ENCODE measurements around the gene ARHGDIB.
A peak's percentile ranks its signal among the peaks of the same experiment; 100 is the strongest.

Gene ARHGDIB

DNA sequence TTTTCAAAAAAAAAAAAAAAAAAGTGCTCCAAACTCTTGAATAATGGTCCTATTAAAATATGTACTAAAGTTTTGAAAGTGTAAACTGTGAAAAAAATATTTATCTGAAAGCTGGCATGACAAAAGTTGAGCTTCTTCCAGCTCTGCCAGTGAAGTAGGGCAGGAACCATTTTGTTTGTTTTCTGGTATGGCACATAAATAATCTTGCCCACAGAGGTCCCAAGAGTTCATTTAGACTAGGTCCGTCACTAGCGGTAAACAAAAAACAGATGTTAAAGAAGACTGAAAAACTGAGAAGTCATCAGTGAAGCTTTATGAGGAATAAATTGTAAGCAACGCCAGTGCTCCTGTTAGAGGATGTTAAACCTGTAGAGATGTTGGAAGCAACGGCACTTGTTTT lies 30.0 kb downstream of the ARHGDIB start:
- no peak for DNase-seq (ENCODE audit: insufficient read length, low spot score)
- TF ChIP-seq PAX5 (IDR thresholded peaks at IDR 0.05; ENCODE audit: insufficient read depth, low read length, severe bottlenecking): no peak
- no peak for FAIRE-seq

DNA sequence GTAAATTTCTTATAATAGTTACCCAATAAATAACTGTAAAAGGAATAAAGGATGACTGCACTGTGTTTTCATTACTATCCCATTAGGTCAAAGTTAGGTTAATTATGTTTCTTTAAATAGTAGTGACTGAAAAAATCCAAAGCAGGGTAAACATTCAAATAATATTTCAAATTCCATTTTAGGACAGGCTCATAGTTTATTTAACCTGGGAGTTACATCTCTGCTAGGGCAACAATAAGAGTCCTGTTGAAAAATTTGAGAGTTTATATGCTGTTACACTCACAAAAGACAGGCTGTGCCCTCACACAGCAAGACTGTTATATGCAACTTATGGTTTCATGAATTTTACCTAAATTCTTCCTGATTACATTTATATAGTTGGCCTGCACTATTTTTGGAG lies 31.1 kb downstream of the ARHGDIB start:
- TF ChIP-seq PAX5 (IDR thresholded peaks at IDR 0.05; ENCODE audit: insufficient read depth, low read length, severe bottlenecking) (no peak), TAF1 (IDR thresholded peaks at IDR 0.05; ENCODE audit: low read depth, low read length) (no peak), SPI1 (IDR thresholded peaks at IDR 0.05; ENCODE audit: low read depth, low read length) (no peak), POLR2A (IDR thresholded peaks at IDR 0.05; ENCODE audit: low read depth, low read length) (no peak), POU2F2 (IDR thresholded peaks at IDR 0.05; ENCODE audit: low read depth, low read length) (no peak), POLR2AphosphoS5 (IDR thresholded peaks at IDR 0.05; ENCODE audit: low read depth, low read length) (no peak)
- DNase-seq (ENCODE audit: insufficient read length, low spot score): no peak
- FAIRE-seq: no peak

DNA sequence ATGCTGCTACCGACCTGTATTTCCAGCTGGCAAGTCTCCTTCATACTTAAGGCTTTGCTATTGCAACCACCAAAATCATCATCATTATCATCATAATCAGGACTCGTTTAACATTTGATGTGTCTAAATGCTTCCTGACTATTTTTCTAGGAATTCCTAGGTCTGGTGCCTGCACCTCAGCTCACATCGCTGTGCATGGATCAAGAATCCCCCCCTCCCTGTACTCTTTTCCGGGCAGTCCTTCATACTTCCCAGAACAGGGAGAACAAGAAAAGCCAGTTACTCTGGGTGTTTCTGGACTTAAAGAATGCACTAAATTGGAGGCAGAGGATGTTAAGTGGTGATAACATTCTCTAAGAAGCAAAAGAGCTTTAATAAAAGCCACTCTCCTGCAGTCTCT lies 32.5 kb downstream of the ARHGDIB start:
- TF ChIP-seq TAF1 (IDR thresholded peaks at IDR 0.05; ENCODE audit: low read depth, low read length): no peak
- TF ChIP-seq SPI1 (IDR thresholded peaks at IDR 0.05; ENCODE audit: low read depth, low read length): no peak
- no peak for TF ChIP-seq POU2F2 (IDR thresholded peaks at IDR 0.05; ENCODE audit: low read depth, low read length)
- TF ChIP-seq POLR2A (IDR thresholded peaks at IDR 0.05; ENCODE audit: low read depth, low read length): no peak
- no peak for TF ChIP-seq POLR2AphosphoS5 (IDR thresholded peaks at IDR 0.05; ENCODE audit: low read depth, low read length)
- TF ChIP-seq PAX5 (IDR thresholded peaks at IDR 0.05; ENCODE audit: insufficient read depth, low read length, severe bottlenecking): no peak
- FAIRE-seq (no peak), DNase-seq (ENCODE audit: insufficient read length, low spot score) (no peak)

DNA sequence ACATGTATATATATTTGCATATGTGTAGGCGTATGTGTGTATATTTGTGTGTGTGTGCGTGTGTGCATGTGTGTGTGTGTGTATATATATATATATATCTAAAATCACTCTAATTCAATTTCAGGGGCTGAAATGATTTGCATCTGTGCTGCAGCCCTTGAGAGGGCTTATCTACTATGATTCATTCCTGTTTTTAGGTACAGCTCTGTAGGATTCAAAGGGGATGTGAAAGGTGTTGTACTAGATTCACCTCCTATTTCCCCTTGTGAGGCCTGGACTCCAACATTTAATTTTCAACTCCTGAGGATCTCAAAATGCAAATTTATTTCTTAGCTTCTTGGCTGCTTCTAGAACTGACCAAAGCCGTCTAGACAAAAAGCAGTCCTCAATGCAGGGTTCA lies 34.1 kb downstream of the ARHGDIB start:
- TF ChIP-seq PAX5 (IDR thresholded peaks at IDR 0.05; ENCODE audit: insufficient read depth, low read length, severe bottlenecking): no peak
- TF ChIP-seq POU2F2 (IDR thresholded peaks at IDR 0.05; ENCODE audit: low read depth, low read length): no peak
- no peak for TF ChIP-seq POLR2AphosphoS5 (IDR thresholded peaks at IDR 0.05; ENCODE audit: low read depth, low read length)
- TF ChIP-seq SPI1 (IDR thresholded peaks at IDR 0.05; ENCODE audit: low read depth, low read length): 0 out of 2 replicates have a peak, but pooled peaks have one; percentile 37
- FAIRE-seq (no peak), DNase-seq (ENCODE audit: insufficient read length, low spot score) (no peak)

DNA sequence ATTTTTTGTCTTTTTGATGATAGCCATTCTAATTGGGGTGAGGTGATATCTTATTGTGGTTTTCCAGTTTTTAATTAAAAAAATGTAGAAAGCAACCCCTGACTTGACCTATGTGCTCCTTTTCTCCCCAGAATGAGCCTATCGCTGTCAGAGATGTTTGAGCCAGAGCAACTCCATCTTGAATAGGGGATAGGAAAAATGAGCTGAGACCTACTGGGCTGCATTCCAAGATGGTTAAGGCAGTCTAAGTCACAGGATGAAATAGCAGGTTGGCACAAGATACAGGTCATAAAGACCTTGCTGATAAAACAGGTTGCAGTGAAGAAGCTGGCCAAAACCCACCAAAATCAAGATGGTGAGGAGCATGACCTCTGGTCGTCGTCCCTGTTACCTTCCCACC lies 36.9 kb downstream of the ARHGDIB start:
- TF ChIP-seq POU2F2 (IDR thresholded peaks at IDR 0.05; ENCODE audit: low read depth, low read length) (no peak), TAF1 (IDR thresholded peaks at IDR 0.05; ENCODE audit: low read depth, low read length) (no peak)
- no peak for FAIRE-seq
- no peak for DNase-seq (ENCODE audit: insufficient read length, low spot score)

DNA sequence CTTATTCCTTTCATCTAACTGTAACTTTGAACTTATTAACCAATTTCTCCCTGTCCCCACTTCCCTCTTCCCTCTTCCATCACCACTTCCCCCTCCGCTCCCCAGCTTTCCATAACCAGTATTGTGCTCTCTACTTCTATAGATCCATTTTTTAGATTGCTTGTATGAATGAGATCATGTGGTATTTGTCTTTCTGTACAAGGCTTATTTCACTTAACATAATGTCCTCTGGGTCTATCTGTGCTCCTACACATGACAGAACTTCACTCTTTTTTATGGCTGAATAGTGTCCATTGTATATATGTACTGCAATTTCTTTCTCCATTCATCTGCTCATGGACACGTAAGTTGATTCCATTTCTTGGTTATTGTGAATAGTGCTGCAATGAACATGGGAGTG lies 37.5 kb downstream of the ARHGDIB start:
- FAIRE-seq (no peak), DNase-seq (ENCODE audit: insufficient read length, low spot score) (no peak)
- TF ChIP-seq POLR2AphosphoS5 (IDR thresholded peaks at IDR 0.05; ENCODE audit: low read depth, low read length): no peak
- TF ChIP-seq TAF1 (IDR thresholded peaks at IDR 0.05; ENCODE audit: low read depth, low read length): no peak
- TF ChIP-seq POLR2A (IDR thresholded peaks at IDR 0.05; ENCODE audit: low read depth, low read length): no peak
- TF ChIP-seq POU2F2 (IDR thresholded peaks at IDR 0.05; ENCODE audit: low read depth, low read length): no peak
- TF ChIP-seq SPI1 (IDR thresholded peaks at IDR 0.05; ENCODE audit: low read depth, low read length): no peak
- TF ChIP-seq PAX5 (IDR thresholded peaks at IDR 0.05; ENCODE audit: insufficient read depth, low read length, severe bottlenecking): no peak

DNA sequence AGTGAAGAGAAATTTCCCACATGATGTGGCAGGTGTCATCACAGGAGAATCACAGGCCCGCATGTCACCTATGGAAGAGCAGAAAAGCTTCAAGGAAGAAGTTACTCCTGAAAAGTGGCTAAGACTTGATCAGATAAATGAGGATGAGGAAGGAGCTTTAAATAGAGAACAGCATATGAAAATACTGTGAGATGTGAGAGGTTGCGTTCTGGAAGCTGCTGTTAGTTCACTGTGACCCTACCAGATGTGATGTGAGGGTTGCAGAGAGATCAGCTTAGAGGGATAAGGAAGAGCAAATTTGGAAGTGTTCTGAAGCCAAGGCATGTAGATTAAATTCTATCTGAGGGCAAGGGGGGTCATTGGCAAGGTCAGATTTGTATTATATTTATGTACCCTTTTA lies 40.2 kb downstream of the ARHGDIB start:
- no peak for TF ChIP-seq POLR2AphosphoS5 (IDR thresholded peaks at IDR 0.05; ENCODE audit: low read depth, low read length)
- no peak for TF ChIP-seq SPI1 (IDR thresholded peaks at IDR 0.05; ENCODE audit: low read depth, low read length)
- TF ChIP-seq PAX5 (IDR thresholded peaks at IDR 0.05; ENCODE audit: insufficient read depth, low read length, severe bottlenecking): no peak
- no peak for TF ChIP-seq POLR2A (IDR thresholded peaks at IDR 0.05; ENCODE audit: low read depth, low read length)
- no peak for TF ChIP-seq POU2F2 (IDR thresholded peaks at IDR 0.05; ENCODE audit: low read depth, low read length)
- TF ChIP-seq TAF1 (IDR thresholded peaks at IDR 0.05; ENCODE audit: low read depth, low read length): no peak
- DNase-seq (ENCODE audit: insufficient read length, low spot score) (no peak), FAIRE-seq (no peak)

DNA sequence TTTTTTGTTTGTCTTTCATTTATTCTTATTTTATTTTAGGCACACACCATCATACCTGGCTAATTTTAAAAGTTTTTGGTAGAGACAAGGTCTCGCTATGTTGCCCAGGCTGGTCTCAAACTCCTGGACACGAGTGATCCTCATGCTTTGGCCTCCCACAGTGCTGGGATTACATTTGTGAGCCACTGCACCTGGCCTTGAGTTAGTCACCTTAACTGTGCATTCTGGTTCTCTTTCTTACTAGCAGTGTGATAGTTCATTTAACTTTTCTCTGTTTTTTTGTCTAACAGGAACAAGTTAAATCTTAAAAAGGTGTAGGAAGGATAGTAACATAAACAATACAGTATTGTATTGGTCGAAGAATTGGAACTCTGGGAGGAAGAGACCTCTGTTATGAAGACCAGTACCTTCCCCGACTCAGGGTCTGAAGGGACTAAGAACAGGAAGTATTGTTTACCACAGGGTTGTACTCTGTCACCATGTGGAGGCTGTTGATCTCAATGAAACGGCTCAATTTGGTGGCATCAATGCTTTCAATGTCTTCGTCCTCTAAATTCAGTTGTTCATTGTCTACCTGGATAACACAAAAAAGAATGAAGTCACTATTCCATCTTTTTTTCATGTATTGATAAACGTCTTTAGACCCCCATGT lies 40.8 kb downstream of the ARHGDIB start:
- FAIRE-seq (peak; percentile 63), DNase-seq (ENCODE audit: insufficient read length, low spot score) (no peak)
- TF ChIP-seq POLR2A (IDR thresholded peaks at IDR 0.05; ENCODE audit: low read depth, low read length) (no peak), POU2F2 (IDR thresholded peaks at IDR 0.05; ENCODE audit: low read depth, low read length) (no peak), POLR2AphosphoS5 (IDR thresholded peaks at IDR 0.05; ENCODE audit: low read depth, low read length) (no peak)

DNA sequence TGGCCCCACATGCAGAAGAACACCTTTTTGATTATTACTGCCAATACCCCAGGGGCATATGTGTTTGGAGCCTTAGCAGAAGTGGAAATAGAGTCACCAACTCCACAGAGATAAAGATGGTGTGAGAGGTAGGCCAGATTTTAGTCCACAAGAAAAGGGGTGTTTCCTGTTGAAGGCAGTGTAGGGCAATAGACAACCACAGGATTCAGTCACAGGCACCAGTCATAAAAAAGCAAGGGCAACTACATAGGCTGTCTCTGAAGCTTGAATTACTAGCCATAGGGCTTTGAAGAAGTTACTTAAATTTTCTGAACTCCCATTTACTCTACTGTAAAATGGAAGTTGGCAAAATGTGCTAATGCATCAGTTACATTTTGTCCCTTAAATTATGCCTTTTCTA lies 41.9 kb downstream of the ARHGDIB start:
- TF ChIP-seq PAX5 (IDR thresholded peaks at IDR 0.05; ENCODE audit: insufficient read depth, low read length, severe bottlenecking) (no peak), TAF1 (IDR thresholded peaks at IDR 0.05; ENCODE audit: low read depth, low read length) (no peak), POU2F2 (IDR thresholded peaks at IDR 0.05; ENCODE audit: low read depth, low read length) (no peak), POLR2A (IDR thresholded peaks at IDR 0.05; ENCODE audit: low read depth, low read length) (no peak)
- no peak for DNase-seq (ENCODE audit: insufficient read length, low spot score)
- no peak for FAIRE-seq

DNA sequence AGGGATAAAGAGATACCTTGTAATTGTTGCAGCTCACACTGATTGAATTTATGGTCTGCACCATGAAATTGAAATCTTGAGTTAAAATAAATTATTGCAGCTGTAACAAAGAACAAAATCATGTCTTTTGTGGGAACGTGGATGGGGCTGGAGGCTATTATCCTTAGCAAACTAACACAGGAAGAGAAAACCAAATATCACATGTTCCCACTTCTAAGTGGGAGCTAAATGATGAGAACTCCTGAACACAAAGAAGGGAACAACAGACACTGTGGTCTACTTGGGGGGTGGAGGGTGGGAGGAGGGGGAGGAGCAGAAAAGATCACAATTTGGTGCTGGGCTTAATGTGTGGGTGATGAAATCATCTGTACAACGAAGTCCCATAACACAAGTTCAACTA lies 45.7 kb downstream of the ARHGDIB start:
- no peak for FAIRE-seq
- DNase-seq (ENCODE audit: insufficient read length, low spot score): no peak
- TF ChIP-seq POLR2AphosphoS5 (IDR thresholded peaks at IDR 0.05; ENCODE audit: low read depth, low read length) (no peak), POU2F2 (IDR thresholded peaks at IDR 0.05; ENCODE audit: low read depth, low read length) (no peak), SPI1 (IDR thresholded peaks at IDR 0.05; ENCODE audit: low read depth, low read length) (no peak), TAF1 (IDR thresholded peaks at IDR 0.05; ENCODE audit: low read depth, low read length) (no peak), POLR2A (IDR thresholded peaks at IDR 0.05; ENCODE audit: low read depth, low read length) (no peak), PAX5 (IDR thresholded peaks at IDR 0.05; ENCODE audit: insufficient read depth, low read length, severe bottlenecking) (no peak)

DNA sequence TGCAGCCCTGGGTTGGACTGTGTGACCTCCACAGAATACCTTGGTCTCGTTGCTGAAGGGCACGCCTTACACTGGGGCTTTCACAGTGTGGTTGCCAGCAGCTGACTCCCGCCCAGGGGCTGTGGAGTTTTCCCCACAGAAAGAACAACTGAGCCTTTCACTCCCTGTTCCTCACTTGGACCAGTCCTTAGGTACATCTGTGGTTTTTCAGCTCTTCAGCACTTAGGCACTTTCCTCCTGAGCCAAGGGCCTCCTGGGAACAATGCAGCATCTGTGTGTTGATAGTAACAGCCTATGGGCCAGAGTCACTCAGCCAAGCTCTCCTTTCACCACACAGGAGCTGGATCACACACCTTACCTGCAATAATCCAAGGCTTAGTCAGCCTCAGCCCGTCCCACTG lies 48.0 kb downstream of the ARHGDIB start:
- FAIRE-seq (no peak), DNase-seq (ENCODE audit: insufficient read length, low spot score) (no peak)
- TF ChIP-seq POLR2AphosphoS5 (IDR thresholded peaks at IDR 0.05; ENCODE audit: low read depth, low read length) (no peak), PAX5 (IDR thresholded peaks at IDR 0.05; ENCODE audit: insufficient read depth, low read length, severe bottlenecking) (no peak), SPI1 (IDR thresholded peaks at IDR 0.05; ENCODE audit: low read depth, low read length) (no peak), POLR2A (IDR thresholded peaks at IDR 0.05; ENCODE audit: low read depth, low read length) (no peak), TAF1 (IDR thresholded peaks at IDR 0.05; ENCODE audit: low read depth, low read length) (no peak), POU2F2 (IDR thresholded peaks at IDR 0.05; ENCODE audit: low read depth, low read length) (no peak)
